ENCODE results near the gene C15orf39. TPM values are rescaled to one million over a fixed set of nuclear protein-coding genes. Genes with fewer than 3 reads are reported as not detected.

C15orf39 gene
- total RNA-seq (2014; rRNA removed; shearing (Covaris generic)) (48.5 and 54.1 TPM in 2 replicates), polyA plus RNA-seq (2016; fragmentation: Nextera tagmentation; extraction: Ambion mirVana) (13.4 and 13.9 TPM in 2 replicates)
- long read RNA-seq, full-length matches to known transcripts = 3 of 6 reads
- long read RNA-seq, partial matches to known transcripts = 0 of 6 reads
- long read RNA-seq, other reads (novel, unspliced or antisense) = 3 of 6 reads

DNA sequence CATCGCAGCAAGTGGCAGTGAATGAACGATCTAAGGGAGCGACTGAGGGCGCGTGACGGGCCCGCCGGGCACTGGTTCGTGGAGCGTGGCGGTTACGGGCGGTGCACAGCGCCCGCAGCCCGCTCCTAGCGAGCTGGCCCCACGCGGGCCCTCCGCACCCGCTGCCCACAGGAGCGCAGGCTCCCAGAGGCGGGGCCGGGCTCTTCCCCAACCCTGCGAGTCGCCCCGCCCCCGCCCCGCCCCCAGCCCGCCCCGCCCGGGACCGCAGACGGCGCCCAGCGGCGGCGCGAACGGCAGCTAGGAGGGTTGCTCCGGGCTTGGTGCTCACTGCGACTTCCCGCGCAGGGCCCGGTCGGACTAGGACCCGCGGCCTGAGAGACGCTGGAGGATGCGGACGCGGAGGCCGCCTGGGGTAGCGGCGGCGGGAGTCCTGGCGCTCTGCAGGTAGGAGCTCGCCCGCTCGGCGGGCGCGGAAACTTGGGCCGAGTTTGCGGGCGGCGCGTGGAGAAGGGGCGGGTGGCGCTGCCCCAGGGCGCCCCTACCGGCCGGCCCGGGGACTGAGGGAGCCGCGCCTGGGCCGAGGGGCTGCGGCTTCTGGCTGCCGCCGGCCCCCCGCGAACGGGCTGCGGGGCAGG, at the start of gene C15orf39:
Gene C15orf39, plus strand, starts transcription at position 267 of the 635 bp plus-strand sequence. CDS start 4,167 bp downstream, outside the sequence.
- Histone ChIP-seq H3K27ac (ENCODE audit: low read depth) (peak within 1 kb of the TSS; percentile 74; the same call in 1 of the 2 replicates), H3K4me2 (peak within 1 kb of the TSS; percentile 98), H3K36me3 (ENCODE audit: insufficient read depth) (no peaks in the 10 kb centered on the region), H2AFZ (peak within 1 kb of the TSS; percentile 72; the same call in 1 of the 2 replicates), H3K9me2 (ENCODE audit: insufficient read depth) (no peaks in the 10 kb centered on the region), H3F3A (replicated peaks; ENCODE audit: low read depth) (peaks cover 15% of the 10 kb centered on the region), H3K79me2 (replicated peaks; ENCODE audit: insufficient read depth) (peaks cover 42% of the 10 kb centered on the region), H3K27me3 (ENCODE audit: insufficient read depth) (no peaks in the 10 kb centered on the region), H3K4me1 (ENCODE audit: insufficient read depth) (peaks cover 42% of the 10 kb centered on the region), H4K20me1 (replicated peaks; ENCODE audit: insufficient read depth) (peaks cover 27% of the 10 kb centered on the region), H3K4me3 (peak within 1 kb of the TSS; percentile 93)
- H3K27ac Mint-ChIP-seq = peak within 1 kb of the TSS; percentile 82
- no peaks in the 10 kb centered on the region for H3K9me3 Mint-ChIP-seq
- peaks cover 51% of the 10 kb centered on the region for H3K4me1 Mint-ChIP-seq
- DNase-seq (ENCODE audit: low spot score) = peak; percentile 69
- peak; percentile 97 for TF ChIP-seq POLR2AphosphoS5 (IDR thresholded peaks at IDR 0.05; ENCODE audit: low read depth)
- no peak for TF ChIP-seq EZH2 (IDR thresholded peaks at IDR 0.05; ENCODE audit: low read depth, unreplicated experiment)
- TF ChIP-seq, protein P1, sequence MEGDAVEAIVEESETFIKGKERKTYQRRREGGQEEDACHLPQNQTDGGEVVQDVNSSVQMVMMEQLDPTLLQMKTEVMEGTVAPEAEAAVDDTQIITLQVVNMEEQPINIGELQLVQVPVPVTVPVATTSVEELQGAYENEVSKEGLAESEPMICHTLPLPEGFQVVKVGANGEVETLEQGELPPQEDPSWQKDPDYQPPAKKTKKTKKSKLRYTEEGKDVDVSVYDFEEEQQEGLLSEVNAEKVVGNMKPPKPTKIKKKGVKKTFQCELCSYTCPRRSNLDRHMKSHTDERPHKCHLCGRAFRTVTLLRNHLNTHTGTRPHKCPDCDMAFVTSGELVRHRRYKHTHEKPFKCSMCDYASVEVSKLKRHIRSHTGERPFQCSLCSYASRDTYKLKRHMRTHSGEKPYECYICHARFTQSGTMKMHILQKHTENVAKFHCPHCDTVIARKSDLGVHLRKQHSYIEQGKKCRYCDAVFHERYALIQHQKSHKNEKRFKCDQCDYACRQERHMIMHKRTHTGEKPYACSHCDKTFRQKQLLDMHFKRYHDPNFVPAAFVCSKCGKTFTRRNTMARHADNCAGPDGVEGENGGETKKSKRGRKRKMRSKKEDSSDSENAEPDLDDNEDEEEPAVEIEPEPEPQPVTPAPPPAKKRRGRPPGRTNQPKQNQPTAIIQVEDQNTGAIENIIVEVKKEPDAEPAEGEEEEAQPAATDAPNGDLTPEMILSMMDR (conservative IDR thresholded peaks at IDR 0.05; ENCODE audit: low read depth in 2 of 2) = peak; percentile 57 to 61
- no peak for TF ChIP-seq CREB1 (CRISPR knock-in tag; IDR thresholded peaks at IDR 0.05; ENCODE audit: low read depth)
- TF ChIP-seq, protein P2, sequence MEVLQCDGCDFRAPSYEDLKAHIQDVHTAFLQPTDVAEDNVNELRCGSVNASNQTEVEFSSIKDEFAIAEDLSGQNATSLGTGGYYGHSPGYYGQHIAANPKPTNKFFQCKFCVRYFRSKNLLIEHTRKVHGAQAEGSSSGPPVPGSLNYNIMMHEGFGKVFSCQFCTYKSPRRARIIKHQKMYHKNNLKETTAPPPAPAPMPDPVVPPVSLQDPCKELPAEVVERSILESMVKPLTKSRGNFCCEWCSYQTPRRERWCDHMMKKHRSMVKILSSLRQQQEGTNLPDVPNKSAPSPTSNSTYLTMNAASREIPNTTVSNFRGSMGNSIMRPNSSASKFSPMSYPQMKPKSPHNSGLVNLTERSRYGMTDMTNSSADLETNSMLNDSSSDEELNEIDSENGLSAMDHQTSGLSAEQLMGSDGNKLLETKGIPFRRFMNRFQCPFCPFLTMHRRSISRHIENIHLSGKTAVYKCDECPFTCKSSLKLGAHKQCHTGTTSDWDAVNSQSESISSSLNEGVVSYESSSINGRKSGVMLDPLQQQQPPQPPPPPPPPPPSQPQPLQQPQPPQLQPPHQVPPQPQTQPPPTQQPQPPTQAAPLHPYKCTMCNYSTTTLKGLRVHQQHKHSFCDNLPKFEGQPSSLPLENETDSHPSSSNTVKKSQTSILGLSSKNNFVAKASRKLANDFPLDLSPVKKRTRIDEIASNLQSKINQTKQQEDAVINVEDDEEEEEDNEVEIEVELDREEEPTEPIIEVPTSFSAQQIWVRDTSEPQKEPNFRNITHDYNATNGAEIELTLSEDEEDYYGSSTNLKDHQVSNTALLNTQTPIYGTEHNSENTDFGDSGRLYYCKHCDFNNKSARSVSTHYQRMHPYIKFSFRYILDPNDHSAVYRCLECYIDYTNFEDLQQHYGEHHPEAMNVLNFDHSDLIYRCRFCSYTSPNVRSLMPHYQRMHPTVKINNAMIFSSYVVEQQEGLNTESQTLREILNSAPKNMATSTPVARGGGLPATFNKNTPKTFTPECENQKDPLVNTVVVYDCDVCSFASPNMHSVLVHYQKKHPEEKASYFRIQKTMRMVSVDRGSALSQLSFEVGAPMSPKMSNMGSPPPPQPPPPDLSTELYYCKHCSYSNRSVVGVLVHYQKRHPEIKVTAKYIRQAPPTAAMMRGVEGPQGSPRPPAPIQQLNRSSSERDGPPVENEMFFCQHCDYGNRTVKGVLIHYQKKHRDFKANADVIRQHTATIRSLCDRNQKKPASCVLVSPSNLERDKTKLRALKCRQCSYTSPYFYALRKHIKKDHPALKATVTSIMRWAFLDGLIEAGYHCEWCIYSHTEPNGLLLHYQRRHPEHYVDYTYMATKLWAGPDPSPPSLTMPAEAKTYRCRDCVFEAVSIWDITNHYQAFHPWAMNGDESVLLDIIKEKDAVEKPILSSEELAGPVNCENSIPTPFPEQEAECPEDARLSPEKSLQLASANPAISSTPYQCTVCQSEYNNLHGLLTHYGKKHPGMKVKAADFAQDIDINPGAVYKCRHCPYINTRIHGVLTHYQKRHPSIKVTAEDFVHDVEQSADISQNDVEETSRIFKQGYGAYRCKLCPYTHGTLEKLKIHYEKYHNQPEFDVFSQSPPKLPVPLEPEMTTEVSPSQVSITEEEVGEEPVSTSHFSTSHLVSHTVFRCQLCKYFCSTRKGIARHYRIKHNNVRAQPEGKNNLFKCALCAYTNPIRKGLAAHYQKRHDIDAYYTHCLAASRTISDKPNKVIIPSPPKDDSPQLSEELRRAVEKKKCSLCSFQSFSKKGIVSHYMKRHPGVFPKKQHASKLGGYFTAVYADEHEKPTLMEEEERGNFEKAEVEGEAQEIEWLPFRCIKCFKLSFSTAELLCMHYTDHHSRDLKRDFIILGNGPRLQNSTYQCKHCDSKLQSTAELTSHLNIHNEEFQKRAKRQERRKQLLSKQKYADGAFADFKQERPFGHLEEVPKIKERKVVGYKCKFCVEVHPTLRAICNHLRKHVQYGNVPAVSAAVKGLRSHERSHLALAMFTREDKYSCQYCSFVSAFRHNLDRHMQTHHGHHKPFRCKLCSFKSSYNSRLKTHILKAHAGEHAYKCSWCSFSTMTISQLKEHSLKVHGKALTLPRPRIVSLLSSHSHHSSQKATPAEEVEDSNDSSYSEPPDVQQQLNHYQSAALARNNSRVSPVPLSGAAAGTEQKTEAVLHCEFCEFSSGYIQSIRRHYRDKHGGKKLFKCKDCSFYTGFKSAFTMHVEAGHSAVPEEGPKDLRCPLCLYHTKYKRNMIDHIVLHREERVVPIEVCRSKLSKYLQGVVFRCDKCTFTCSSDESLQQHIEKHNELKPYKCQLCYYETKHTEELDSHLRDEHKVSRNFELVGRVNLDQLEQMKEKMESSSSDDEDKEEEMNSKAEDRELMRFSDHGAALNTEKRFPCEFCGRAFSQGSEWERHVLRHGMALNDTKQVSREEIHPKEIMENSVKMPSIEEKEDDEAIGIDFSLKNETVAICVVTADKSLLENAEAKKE (CRISPR knock-in tag; IDR thresholded peaks at IDR 0.05) = no peak
- peak within 1 kb of the TSS; percentile 87 for H3K4me3 Mint-ChIP-seq
- peaks cover 26% of the 10 kb centered on the region for H3K27me3 Mint-ChIP-seq (ENCODE audit: insufficient read depth, low read depth, poor library complexity)
- peaks cover 13% of the 10 kb centered on the region; the same call in 2 of the 3 replicates for H3K36me3 Mint-ChIP-seq (ENCODE audit: low read depth)
- peak; percentile 59 for ATAC-seq

All from GM23338 (cell line).